Measurements from ENCODE around the gene PRRC2B.
A peak's percentile ranks its signal among the peaks of the same experiment; 100 is the strongest.

The PRRC2B gene

GRCh38 chr9:131530546-131530919 is 136.6 kb downstream of the PRRC2B start:
- Histone ChIP-seq H3K27me3 (ENCODE audit: control insufficient read depth, insufficient read depth, low read length, poor library complexity, severe bottlenecking) (no peaks in the 10 kb centered on the region), H3K9me3 (ENCODE audit: control insufficient read depth, low read length) (no peaks in the 10 kb centered on the region), H3K27ac (ENCODE audit: insufficient read depth, low read depth, low read length, poor library complexity, severe bottlenecking) (no peak overlapping the region), H3K4me3 (ENCODE audit: insufficient read depth, low read depth, low read length) (peak overlapping the region; percentile 80), H3K4me1 (ENCODE audit: control insufficient read depth, insufficient read depth, low read length) (peaks cover 7% of the 10 kb centered on the region), H3K36me3 (ENCODE audit: control insufficient read depth, insufficient read depth, low read length) (peaks cover 37% of the 10 kb centered on the region)
- WGBS, 2 experiments: 2% methylated on average over 29 of the region's 29 CpGs

DNA sequence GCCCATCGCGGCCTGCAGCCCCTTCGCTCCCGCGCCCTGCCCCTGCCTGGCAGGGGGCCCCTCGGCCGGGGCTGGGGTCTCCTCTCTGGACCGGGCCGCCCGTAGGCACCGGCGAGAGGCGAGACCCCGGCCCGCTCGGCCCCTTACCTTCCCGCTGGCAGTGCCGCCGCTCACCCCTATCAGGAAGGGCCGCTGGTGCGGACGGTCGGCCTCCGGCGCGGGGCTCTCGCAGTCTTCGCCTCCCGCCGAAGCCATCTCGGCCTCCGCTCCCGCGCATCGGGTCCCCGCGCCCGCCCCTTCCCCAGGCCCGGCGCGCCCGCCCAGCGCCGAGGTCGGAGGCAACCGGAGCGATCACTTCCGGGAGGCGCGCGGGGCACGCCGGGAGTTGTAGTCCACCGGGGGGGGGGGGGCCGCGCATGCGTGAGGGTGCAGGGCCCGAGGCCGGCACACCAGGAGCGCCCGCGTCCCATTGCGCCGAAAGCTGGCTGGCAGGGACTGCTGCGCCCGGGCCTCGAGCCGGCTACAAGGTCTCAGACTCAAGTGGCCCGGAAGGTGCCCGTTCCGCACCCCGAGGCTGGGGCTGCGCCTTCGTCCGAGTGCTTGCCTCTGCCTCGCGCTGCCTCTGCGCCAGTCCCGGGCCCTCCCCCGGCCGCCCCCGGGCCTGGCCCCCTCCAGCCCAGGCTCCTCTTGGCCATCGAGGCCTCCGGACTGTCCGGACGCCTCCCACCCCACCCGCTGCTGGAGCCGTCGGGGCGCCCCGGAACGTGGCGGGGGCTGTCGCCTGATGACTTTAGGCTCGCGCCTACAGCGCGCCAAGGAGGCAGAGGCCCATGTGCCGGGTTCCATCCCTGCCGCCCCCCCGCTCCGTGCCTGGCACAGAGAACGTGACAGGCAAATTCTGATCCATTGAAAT is 137.3 kb downstream of the PRRC2B start, which contains the start of gene UCK1:
Gene UCK1, minus strand, starts transcription at position 344 of the 913 bp plus-strand sequence. Its CDS starts 89 bp downstream, at position 255.
- no peaks in the 10 kb centered on the region for H3K9me3 ChIP-seq (ENCODE audit: control insufficient read depth, low read length)
- H3K4me3 ChIP-seq (ENCODE audit: insufficient read depth, low read depth, low read length): peak within 1 kb of the TSS; percentile 80
- 19 to 21% methylated on average over 103 of the region's 103 CpGs for WGBS, 2 experiments
- no peaks in the 10 kb centered on the region for H3K27me3 ChIP-seq (ENCODE audit: control insufficient read depth, insufficient read depth, low read length, poor library complexity, severe bottlenecking)
- H3K36me3 ChIP-seq (ENCODE audit: control insufficient read depth, insufficient read depth, low read length): peaks cover 33% of the 10 kb centered on the region
- H3K27ac ChIP-seq (ENCODE audit: insufficient read depth, low read depth, low read length, poor library complexity, severe bottlenecking): no peak within 1 kb of the TSS
- H3K4me1 ChIP-seq (ENCODE audit: control insufficient read depth, insufficient read depth, low read length): peaks cover 7% of the 10 kb centered on the region

GRCh38 chr9:131534721-131535237 is 140.9 kb downstream of the PRRC2B start:
- Histone ChIP-seq H3K27ac (ENCODE audit: insufficient read depth, low read depth, low read length, poor library complexity, severe bottlenecking) (no peak overlapping the region), H3K4me1 (ENCODE audit: control insufficient read depth, insufficient read depth, low read length) (peaks cover 5% of the 10 kb centered on the region), H3K36me3 (ENCODE audit: control insufficient read depth, insufficient read depth, low read length) (no peaks in the 10 kb centered on the region), H3K9me3 (ENCODE audit: control insufficient read depth, low read length) (no peaks in the 10 kb centered on the region), H3K27me3 (ENCODE audit: control insufficient read depth, insufficient read depth, low read length, poor library complexity, severe bottlenecking) (no peaks in the 10 kb centered on the region), H3K4me3 (ENCODE audit: insufficient read depth, low read depth, low read length) (no peak overlapping the region)
- WGBS, 2 experiments: 87 to 92% methylated on average over 8 of the region's 8 CpGs

- Histone ChIP-seq H3K4me1 (ENCODE audit: control insufficient read depth, insufficient read depth, low read length) (no peaks in the 10 kb centered on the region), H3K27ac (ENCODE audit: insufficient read depth, low read depth, low read length, poor library complexity, severe bottlenecking) (no peak overlapping the region), H3K36me3 (ENCODE audit: control insufficient read depth, insufficient read depth, low read length) (no peaks in the 10 kb centered on the region), H3K27me3 (ENCODE audit: control insufficient read depth, insufficient read depth, low read length, poor library complexity, severe bottlenecking) (no peaks in the 10 kb centered on the region), H3K9me3 (ENCODE audit: control insufficient read depth, low read length) (no peaks in the 10 kb centered on the region), H3K4me3 (ENCODE audit: insufficient read depth, low read depth, low read length) (no peak overlapping the region)
- WGBS, 2 experiments: 97% methylated on average over 19 of the region's 19 CpGs
These were observed 144.1 kb downstream of the PRRC2B start for GRCh38 chr9:131537946-131538345.

- 92 to 96% methylated on average over 7 of the region's 7 CpGs for WGBS, 2 experiments
- H3K4me3 ChIP-seq (ENCODE audit: insufficient read depth, low read depth, low read length): no peak overlapping the region
- no peaks in the 10 kb centered on the region for H3K4me1 ChIP-seq (ENCODE audit: control insufficient read depth, insufficient read depth, low read length)
- no peaks in the 10 kb centered on the region for H3K9me3 ChIP-seq (ENCODE audit: control insufficient read depth, low read length)
- H3K36me3 ChIP-seq (ENCODE audit: control insufficient read depth, insufficient read depth, low read length): no peaks in the 10 kb centered on the region
- no peaks in the 10 kb centered on the region for H3K27me3 ChIP-seq (ENCODE audit: control insufficient read depth, insufficient read depth, low read length, poor library complexity, severe bottlenecking)
- no peak overlapping the region for H3K27ac ChIP-seq (ENCODE audit: insufficient read depth, low read depth, low read length, poor library complexity, severe bottlenecking)
These were observed 145.5 kb downstream of the PRRC2B start for GRCh38 chr9:131539223-131539923.

- WGBS, 2 experiments: 82 to 92% methylated on average over 6 of the region's 6 CpGs
- Histone ChIP-seq H3K4me1 (ENCODE audit: control insufficient read depth, insufficient read depth, low read length) (no peaks in the 10 kb centered on the region), H3K9me3 (ENCODE audit: control insufficient read depth, low read length) (no peaks in the 10 kb centered on the region), H3K27ac (ENCODE audit: insufficient read depth, low read depth, low read length, poor library complexity, severe bottlenecking) (no peak overlapping the region), H3K4me3 (ENCODE audit: insufficient read depth, low read depth, low read length) (no peak overlapping the region), H3K36me3 (ENCODE audit: control insufficient read depth, insufficient read depth, low read length) (no peaks in the 10 kb centered on the region), H3K27me3 (ENCODE audit: control insufficient read depth, insufficient read depth, low read length, poor library complexity, severe bottlenecking) (peaks cover 25% of the 10 kb centered on the region)
These were observed 149.3 kb downstream of the PRRC2B start for GRCh38 chr9:131543141-131543540.

DNA sequence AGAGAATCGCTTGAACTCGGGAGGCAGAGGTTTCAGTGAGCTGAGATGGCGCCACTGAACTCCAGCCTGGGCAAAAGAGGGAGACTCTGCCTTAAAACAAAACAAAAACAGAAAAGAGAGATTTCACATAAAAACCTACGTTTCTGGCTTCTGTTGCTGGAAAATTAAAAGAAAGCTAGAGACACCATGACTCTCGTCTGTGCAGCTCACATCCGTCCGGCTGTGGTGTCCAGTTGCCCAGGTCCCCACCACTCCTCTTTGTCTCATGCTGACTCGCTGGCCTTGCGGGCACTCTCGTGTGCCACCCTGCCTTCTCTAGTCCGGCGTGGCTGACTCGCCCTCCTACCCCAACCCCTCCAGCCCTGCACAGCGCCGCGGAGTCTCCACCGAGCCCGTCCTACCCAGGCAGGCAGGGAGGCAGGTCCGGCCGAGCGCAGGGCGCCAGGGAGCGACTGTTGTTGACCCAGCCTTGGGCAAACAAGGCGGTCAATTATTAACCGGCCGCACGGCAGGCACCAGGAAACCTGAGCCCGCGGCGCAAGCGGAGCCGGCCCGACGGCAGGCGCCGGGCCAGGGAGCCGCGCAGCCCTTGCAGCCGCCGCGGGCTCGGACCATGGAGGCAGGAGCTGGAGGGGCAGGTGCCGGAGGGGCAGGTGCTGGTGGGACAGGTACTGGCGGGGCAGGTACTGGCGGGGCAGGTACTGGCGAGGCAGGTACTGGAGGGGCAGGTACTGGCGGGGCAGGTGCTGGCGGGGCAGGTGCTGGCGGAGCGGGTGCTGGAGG is 151.3 kb downstream of the PRRC2B start, which contains the start of gene PRRT1B:
Gene PRRT1B, plus strand, starts transcription at position 521 of the 783 bp plus-strand sequence. Its CDS starts 93 bp downstream, at position 614.
- Histone ChIP-seq H3K4me1 (ENCODE audit: control insufficient read depth, insufficient read depth, low read length) (no peaks in the 10 kb centered on the region), H3K27me3 (ENCODE audit: control insufficient read depth, insufficient read depth, low read length, poor library complexity, severe bottlenecking) (peaks cover 25% of the 10 kb centered on the region), H3K9me3 (ENCODE audit: control insufficient read depth, low read length) (no peaks in the 10 kb centered on the region), H3K36me3 (ENCODE audit: control insufficient read depth, insufficient read depth, low read length) (no peaks in the 10 kb centered on the region), H3K27ac (ENCODE audit: insufficient read depth, low read depth, low read length, poor library complexity, severe bottlenecking) (no peak within 1 kb of the TSS), H3K4me3 (ENCODE audit: insufficient read depth, low read depth, low read length) (peak within 1 kb of the TSS; percentile 18)
- WGBS, 2 experiments: 72 to 74% methylated on average over 50 of the region's 50 CpGs

- 58% methylated on average over 30 of the region's 30 CpGs for WGBS, 2 experiments
- Histone ChIP-seq H3K36me3 (ENCODE audit: control insufficient read depth, insufficient read depth, low read length) (no peaks in the 10 kb centered on the region), H3K9me3 (ENCODE audit: control insufficient read depth, low read length) (no peaks in the 10 kb centered on the region), H3K27me3 (ENCODE audit: control insufficient read depth, insufficient read depth, low read length, poor library complexity, severe bottlenecking) (peaks cover 25% of the 10 kb centered on the region), H3K27ac (ENCODE audit: insufficient read depth, low read depth, low read length, poor library complexity, severe bottlenecking) (no peak overlapping the region), H3K4me1 (ENCODE audit: control insufficient read depth, insufficient read depth, low read length) (no peaks in the 10 kb centered on the region), H3K4me3 (ENCODE audit: insufficient read depth, low read depth, low read length) (peak overlapping the region; percentile 18)
These were observed 152.0 kb downstream of the PRRC2B start for GRCh38 chr9:131545786-131546335.

- Histone ChIP-seq H3K4me3 (ENCODE audit: insufficient read depth, low read depth, low read length) (peak overlapping the region; percentile 18), H3K36me3 (ENCODE audit: control insufficient read depth, insufficient read depth, low read length) (no peaks in the 10 kb centered on the region), H3K9me3 (ENCODE audit: control insufficient read depth, low read length) (no peaks in the 10 kb centered on the region), H3K27me3 (ENCODE audit: control insufficient read depth, insufficient read depth, low read length, poor library complexity, severe bottlenecking) (peaks cover 25% of the 10 kb centered on the region), H3K27ac (ENCODE audit: insufficient read depth, low read depth, low read length, poor library complexity, severe bottlenecking) (no peak overlapping the region), H3K4me1 (ENCODE audit: control insufficient read depth, insufficient read depth, low read length) (no peaks in the 10 kb centered on the region)
- 42 to 53% methylated on average over 49 of the region's 49 CpGs for WGBS, 2 experiments
These were observed 152.6 kb downstream of the PRRC2B start for GRCh38 chr9:131546336-131547084.

Measured in ectodermal cell (in vitro differentiated cells).